ENCODE data around the gene TRIM42.

The TRIM42 gene

GRCh38 chr3:140705954-140706353, 28.1 kb downstream of the TRIM42 start:
- Histone ChIP-seq H4K20me1 (ENCODE audit: insufficient read depth, low read length, poor library complexity, severe bottlenecking) (no peaks in the 10 kb centered on the region), H3K9me3 (ENCODE audit: insufficient read depth, low read depth, low read length) (no peaks in the 10 kb centered on the region; the same call in 1 of the 2 replicates), H3K4me2 (ENCODE audit: low read depth, low read length, poor library complexity, severe bottlenecking) (no peak overlapping the region), H3K36me3 (ENCODE audit: insufficient read depth, low read length) (no peaks in the 10 kb centered on the region), H3K27me3 (ENCODE audit: insufficient read depth, low read length, poor library complexity, severe bottlenecking) (no peaks in the 10 kb centered on the region), H3K4me1 (ENCODE audit: insufficient read depth, low read length, poor library complexity, severe bottlenecking) (no peaks in the 10 kb centered on the region), H3K9me2 (replicated peaks; ENCODE audit: low read depth, low read length) (no peaks in the 10 kb centered on the region), H2AFZ (ENCODE audit: low read length) (no peak overlapping the region), H3K79me2 (ENCODE audit: insufficient read depth, low read length) (no peaks in the 10 kb centered on the region), H3K4me3 (ENCODE audit: low read length, poor library complexity, severe bottlenecking) (no peak overlapping the region), H3F3A (ENCODE audit: low read depth) (no peaks in the 10 kb centered on the region), H3K9ac (ENCODE audit: low read depth, low read length, poor library complexity, severe bottlenecking) (no peak overlapping the region)
- TF ChIP-seq CTCF (conservative IDR thresholded peaks at IDR 0.05; ENCODE audit: low read length) (no peak), EZH2phosphoT487 (IDR thresholded peaks at IDR 0.05; ENCODE audit: borderline replicate concordance) (no peak)

GRCh38 chr3:140706360-140706759, 28.5 kb downstream of the TRIM42 start:
- Histone ChIP-seq H3K4me2 (ENCODE audit: low read depth, low read length, poor library complexity, severe bottlenecking) (no peak overlapping the region), H3F3A (ENCODE audit: low read depth) (no peaks in the 10 kb centered on the region), H3K4me3 (ENCODE audit: low read length, poor library complexity, severe bottlenecking) (no peak overlapping the region), H3K36me3 (ENCODE audit: insufficient read depth, low read length) (no peaks in the 10 kb centered on the region), H3K9me3 (ENCODE audit: insufficient read depth, low read depth, low read length) (no peaks in the 10 kb centered on the region; the same call in 1 of the 2 replicates), H3K4me1 (ENCODE audit: insufficient read depth, low read length, poor library complexity, severe bottlenecking) (no peaks in the 10 kb centered on the region), H3K9ac (ENCODE audit: low read depth, low read length, poor library complexity, severe bottlenecking) (no peak overlapping the region), H3K27me3 (ENCODE audit: insufficient read depth, low read length, poor library complexity, severe bottlenecking) (no peaks in the 10 kb centered on the region), H3K9me2 (replicated peaks; ENCODE audit: low read depth, low read length) (no peaks in the 10 kb centered on the region), H2AFZ (ENCODE audit: low read length) (no peak overlapping the region), H4K20me1 (ENCODE audit: insufficient read depth, low read length, poor library complexity, severe bottlenecking) (no peaks in the 10 kb centered on the region), H3K79me2 (ENCODE audit: insufficient read depth, low read length) (no peaks in the 10 kb centered on the region)
- TF ChIP-seq EZH2phosphoT487 (IDR thresholded peaks at IDR 0.05; ENCODE audit: borderline replicate concordance) (no peak), CTCF (conservative IDR thresholded peaks at IDR 0.05; ENCODE audit: low read length) (no peak)

- H3F3A ChIP-seq (ENCODE audit: low read depth): no peaks in the 10 kb centered on the region
- no peak overlapping the region for H3K4me3 ChIP-seq (ENCODE audit: low read length, poor library complexity, severe bottlenecking)
- TF ChIP-seq CTCF (conservative IDR thresholded peaks at IDR 0.05; ENCODE audit: low read length) (no peak), EZH2phosphoT487 (IDR thresholded peaks at IDR 0.05; ENCODE audit: borderline replicate concordance) (no peak)
- H2AFZ ChIP-seq (ENCODE audit: low read length): no peak overlapping the region
- no peak overlapping the region for H3K4me2 ChIP-seq (ENCODE audit: low read depth, low read length, poor library complexity, severe bottlenecking)
- H3K27me3 ChIP-seq (ENCODE audit: insufficient read depth, low read length, poor library complexity, severe bottlenecking): no peaks in the 10 kb centered on the region
- H3K36me3 ChIP-seq (ENCODE audit: insufficient read depth, low read length): no peaks in the 10 kb centered on the region
- no peaks in the 10 kb centered on the region for H4K20me1 ChIP-seq (ENCODE audit: insufficient read depth, low read length, poor library complexity, severe bottlenecking)
- no peak overlapping the region for H3K9ac ChIP-seq (ENCODE audit: low read depth, low read length, poor library complexity, severe bottlenecking)
- no peaks in the 10 kb centered on the region; the same call in 1 of the 2 replicates for H3K9me3 ChIP-seq (ENCODE audit: insufficient read depth, low read depth, low read length)
- H3K9me2 ChIP-seq (replicated peaks; ENCODE audit: low read depth, low read length): no peaks in the 10 kb centered on the region
- H3K4me1 ChIP-seq (ENCODE audit: insufficient read depth, low read length, poor library complexity, severe bottlenecking): no peaks in the 10 kb centered on the region
- H3K79me2 ChIP-seq (ENCODE audit: insufficient read depth, low read length): no peaks in the 10 kb centered on the region
These were observed 31.0 kb downstream of the TRIM42 start for GRCh38 chr3:140708815-140709214.

Data from Loucy (cell line).